HepG2 (cell line): ENCODE data around the gene SOX12. TPM values are rescaled to one million over a fixed set of nuclear protein-coding genes. Genes with fewer than 3 reads are reported as not detected.

Source experiments
- ASH2L ChIP-seq: fragments of 300-600, 200-600 bp; sonication (generic); IDR thresholded peaks from 2 replicates; pipeline ENCODE4 v1.7.0; 2017; ENCODE audit warnings: low read depth, mild to moderate bottlenecking, moderate library complexity, mixed read lengths, low read length; ENCODE audit not compliant: insufficient read length
- ATF5 ChIP-seq: sonication (generic); formaldehyde crosslinking; IDR thresholded peaks from 2 replicates; pipeline ENCODE4 v1.4.0; 2020; ENCODE audit warnings: mild to moderate bottlenecking, low read depth, missing genetic modification reagents
- BCL3 ChIP-seq: sonication (generic); formaldehyde crosslinking; IDR thresholded peaks from 2 replicates; pipeline ENCODE4 v1.5.1; 2020; ENCODE audit warnings: mild to moderate bottlenecking, missing genetic modification reagents, moderate library complexity
- ERF ChIP-seq: IDR thresholded peaks from 2 replicates; pipeline ENCODE4 v1.6.1; 2018; ENCODE audit warnings: missing biosample characterization, missing genetic modification reagents
- GATAD1 ChIP-seq: IDR thresholded peaks from 2 replicates; pipeline ENCODE4 v1.6.1; 2016; ENCODE audit warnings: missing genetic modification reagents, missing compliant biosample characterization
- IKZF1 ChIP-seq: fragments of 450-650 bp; IDR thresholded peaks from 2 replicates; pipeline ENCODE4 v1.7.1; 2016
- KIAA2018 ChIP-seq: sonication (generic); formaldehyde crosslinking; IDR thresholded peaks from 2 replicates; pipeline ENCODE4 v1.5.0; 2020; ENCODE audit warnings: mild to moderate bottlenecking, missing genetic modification reagents, borderline replicate concordance
- MEIS2 ChIP-seq: sonication (generic); formaldehyde crosslinking; IDR thresholded peaks from 2 replicates; pipeline ENCODE4 v1.9.0; 2021; ENCODE audit warnings: mild to moderate bottlenecking, missing genetic modification reagents
- NONO ChIP-seq, 2 experiments: fragments of 450-650 bp in 1 of 2; sonication (generic) in 1 of 2; formaldehyde crosslinking in 1 of 2; IDR thresholded peaks in 1 of 2; conservative IDR thresholded peaks in 1 of 2; 2 replicates each; pipeline versions ENCODE4 v1.6.1 to v1.8.0; 2017 to 2022; ENCODE audit warnings: mild to moderate bottlenecking in 1 of 2, missing genetic modification reagents in 1 of 2, moderate library complexity in 1 of 2
- SPEN ChIP-seq: sonication (generic); formaldehyde crosslinking; IDR thresholded peaks from 2 replicates; pipeline ENCODE4 v1.5.1; 2020; ENCODE audit warnings: low read depth, mild to moderate bottlenecking, missing genetic modification reagents
- ZNF251 ChIP-seq: sonication (generic); formaldehyde crosslinking; IDR thresholded peaks from 2 replicates; pipeline ENCODE4 v1.9.0; 2021; ENCODE audit warnings: mild to moderate bottlenecking, missing genetic modification reagents
- ZNF335 ChIP-seq: sonication (generic); formaldehyde crosslinking; IDR thresholded peaks from 2 replicates; pipeline ENCODE4 v1.4.0; 2020; ENCODE audit warnings: missing genetic modification reagents
- ZNF839 ChIP-seq: sonication (generic); formaldehyde crosslinking; IDR thresholded peaks from 2 replicates; pipeline ENCODE4 v1.4.0; 2020; ENCODE audit warnings: missing genetic modification reagents, mild to moderate bottlenecking, borderline replicate concordance
- polyA plus RNA-seq, 8 experiments: library from polyadenylated mRNA; depleted of rRNA in 3 of 8; stranded (reverse) in 7 of 8; unstranded in 1 of 8; fragments of >200 nt; fragmentation: Illumina TruSeq in 4 of 8; extraction: Trizol in 4 of 8; gene quantifications; 2 replicates each; pipeline versions ENCODE4 v1.2.1 to v1.2.3, GENCODE V29; 2011 to 2016; ENCODE audit warnings: low read depth in 4 of 8, missing spikeins in 1 of 8, mixed read lengths in 1 of 8; ENCODE audit not compliant: insufficient read depth in 1 of 8
- total RNA-seq, 5 experiments: library from RNA; depleted of rRNA; stranded (reverse); fragments of >200 nt; fragmentation: Illumina TruSeq; extraction: Trizol; gene quantifications; 2 replicates each; pipeline ENCODE4 v1.2.3, GENCODE V29; 2016; ENCODE audit warnings: low read depth in 1 of 5

The SOX12 gene
- total and polyA plus RNA-seq, 2 of the 13 experiments (the other 11 are each of a cell fraction or from before 2014, with no cell fraction given): 10.0 to 18.7 TPM

- TF ChIP-seq MEIS2 (peak; percentile 99), ZNF251 (CRISPR knock-in tag) (peak; percentile 91), ASH2L (peak; percentile 75), ZNF839 (CRISPR knock-in tag) (peak; percentile 98; the same call in 1 of the 2 replicates), KIAA2018 (CRISPR knock-in tag) (no peak), SPEN (CRISPR knock-in tag) (peak; percentile 93), ERF (CRISPR knock-in tag) (peak; percentile 100), BCL3 (CRISPR knock-in tag) (peak; percentile 85), NONO (IDR thresholded peaks at IDR 0.05) (no peak), NONO (CRISPR knock-in tag; conservative IDR thresholded peaks at IDR 0.05) (peak; percentile 99), IKZF1 (no peak), ZNF335 (CRISPR knock-in tag) (peak; percentile 97), GATAD1 (CRISPR knock-in tag) (peak; percentile 85), ATF5 (CRISPR knock-in tag) (no peak; the same call in 1 of the 2 replicates)
Observed at GRCh38 chr20:362271-363254, 37.2 kb downstream of the SOX12 start (continued).
